GM12878 (cell line): ENCODE data around the gene ARHGEF33.

ENCODE experiments used
- CEBPB ChIP-seq, 2 experiments: fragments of 150-350 bp in 1 of 2; IDR thresholded peaks; 2 replicates each; pipeline ENCODE4 v1.6.1; 2012 to 2014; ENCODE audit warnings: low read depth in 2 of 2, low read length in 2 of 2, borderline replicate concordance in 1 of 2, inconsistent platforms in 1 of 2
- MEF2A ChIP-seq: IDR thresholded peaks from 2 replicates; pipeline ENCODE4 v1.6.1; 2011; ENCODE audit warnings: low read depth, mild to moderate bottlenecking, low read length, moderate library complexity; ENCODE audit not compliant: insufficient read depth
- MYC ChIP-seq: IDR thresholded peaks from 2 replicates; pipeline ENCODE4 v1.6.1; 2011; ENCODE audit warnings: mild to moderate bottlenecking, low read length, moderate library complexity, inconsistent platforms; ENCODE audit not compliant: insufficient read depth, insufficient replicate concordance, insufficient read length, severe bottlenecking
- POLR2AphosphoS5 ChIP-seq: IDR thresholded peaks from 2 replicates; pipeline ENCODE4 v1.6.1; 2011; ENCODE audit warnings: mild to moderate bottlenecking, low read length, inconsistent platforms
- TF ChIP-seq, protein P1 (sequence below), 3 experiments: IDR thresholded peaks in 2 of 3; conservative IDR thresholded peaks in 1 of 3; 2 replicates each; pipeline ENCODE4 v1.5.1; 2011; ENCODE audit warnings: low read depth in 3 of 3, low read length in 3 of 3, mild to moderate bottlenecking in 3 of 3, control low read depth in 2 of 3, moderate library complexity in 2 of 3, inconsistent platforms in 1 of 3, mixed read lengths in 1 of 3; ENCODE audit not compliant: control insufficient read depth in 2 of 3, insufficient read depth in 1 of 3; ENCODE audit errors: extremely low read depth in 1 of 3
- TF ChIP-seq, protein P2 (sequence below): IDR thresholded peaks from 2 replicates; pipeline ENCODE4 v1.6.1; 2012; ENCODE audit warnings: mild to moderate bottlenecking, low read depth, low read length

- TF ChIP-seq, protein P1, sequence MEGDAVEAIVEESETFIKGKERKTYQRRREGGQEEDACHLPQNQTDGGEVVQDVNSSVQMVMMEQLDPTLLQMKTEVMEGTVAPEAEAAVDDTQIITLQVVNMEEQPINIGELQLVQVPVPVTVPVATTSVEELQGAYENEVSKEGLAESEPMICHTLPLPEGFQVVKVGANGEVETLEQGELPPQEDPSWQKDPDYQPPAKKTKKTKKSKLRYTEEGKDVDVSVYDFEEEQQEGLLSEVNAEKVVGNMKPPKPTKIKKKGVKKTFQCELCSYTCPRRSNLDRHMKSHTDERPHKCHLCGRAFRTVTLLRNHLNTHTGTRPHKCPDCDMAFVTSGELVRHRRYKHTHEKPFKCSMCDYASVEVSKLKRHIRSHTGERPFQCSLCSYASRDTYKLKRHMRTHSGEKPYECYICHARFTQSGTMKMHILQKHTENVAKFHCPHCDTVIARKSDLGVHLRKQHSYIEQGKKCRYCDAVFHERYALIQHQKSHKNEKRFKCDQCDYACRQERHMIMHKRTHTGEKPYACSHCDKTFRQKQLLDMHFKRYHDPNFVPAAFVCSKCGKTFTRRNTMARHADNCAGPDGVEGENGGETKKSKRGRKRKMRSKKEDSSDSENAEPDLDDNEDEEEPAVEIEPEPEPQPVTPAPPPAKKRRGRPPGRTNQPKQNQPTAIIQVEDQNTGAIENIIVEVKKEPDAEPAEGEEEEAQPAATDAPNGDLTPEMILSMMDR (IDR thresholded peaks at IDR 0.05 in 2 of 3, conservative IDR thresholded peaks at IDR 0.05 in 1 of 3; ENCODE audit: control insufficient read depth in 2 of 3, extremely low read depth in 1 of 3, insufficient read depth in 1 of 3, low read depth in 3 of 3, low read length in 3 of 3), result no peak
- TF ChIP-seq, protein P2, sequence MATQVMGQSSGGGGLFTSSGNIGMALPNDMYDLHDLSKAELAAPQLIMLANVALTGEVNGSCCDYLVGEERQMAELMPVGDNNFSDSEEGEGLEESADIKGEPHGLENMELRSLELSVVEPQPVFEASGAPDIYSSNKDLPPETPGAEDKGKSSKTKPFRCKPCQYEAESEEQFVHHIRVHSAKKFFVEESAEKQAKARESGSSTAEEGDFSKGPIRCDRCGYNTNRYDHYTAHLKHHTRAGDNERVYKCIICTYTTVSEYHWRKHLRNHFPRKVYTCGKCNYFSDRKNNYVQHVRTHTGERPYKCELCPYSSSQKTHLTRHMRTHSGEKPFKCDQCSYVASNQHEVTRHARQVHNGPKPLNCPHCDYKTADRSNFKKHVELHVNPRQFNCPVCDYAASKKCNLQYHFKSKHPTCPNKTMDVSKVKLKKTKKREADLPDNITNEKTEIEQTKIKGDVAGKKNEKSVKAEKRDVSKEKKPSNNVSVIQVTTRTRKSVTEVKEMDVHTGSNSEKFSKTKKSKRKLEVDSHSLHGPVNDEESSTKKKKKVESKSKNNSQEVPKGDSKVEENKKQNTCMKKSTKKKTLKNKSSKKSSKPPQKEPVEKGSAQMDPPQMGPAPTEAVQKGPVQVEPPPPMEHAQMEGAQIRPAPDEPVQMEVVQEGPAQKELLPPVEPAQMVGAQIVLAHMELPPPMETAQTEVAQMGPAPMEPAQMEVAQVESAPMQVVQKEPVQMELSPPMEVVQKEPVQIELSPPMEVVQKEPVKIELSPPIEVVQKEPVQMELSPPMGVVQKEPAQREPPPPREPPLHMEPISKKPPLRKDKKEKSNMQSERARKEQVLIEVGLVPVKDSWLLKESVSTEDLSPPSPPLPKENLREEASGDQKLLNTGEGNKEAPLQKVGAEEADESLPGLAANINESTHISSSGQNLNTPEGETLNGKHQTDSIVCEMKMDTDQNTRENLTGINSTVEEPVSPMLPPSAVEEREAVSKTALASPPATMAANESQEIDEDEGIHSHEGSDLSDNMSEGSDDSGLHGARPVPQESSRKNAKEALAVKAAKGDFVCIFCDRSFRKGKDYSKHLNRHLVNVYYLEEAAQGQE, result no peak
- TF ChIP-seq CEBPB (IDR thresholded peaks at IDR 0.05; ENCODE audit: borderline replicate concordance in 1 of 2, low read depth in 2 of 2, low read length in 2 of 2), result no peak
- TF ChIP-seq MEF2A, result no peak
- no peak for TF ChIP-seq MYC
- TF ChIP-seq POLR2AphosphoS5, result no peak
Measured at GRCh38 chr2:38959466-38959865, 69.8 kb downstream of the ARHGEF33 start.
